Measurements from ENCODE around the gene ZGPAT. TPM values are rescaled to one million over a fixed set of nuclear protein-coding genes. Genes with fewer than 3 reads are reported as not detected.
"Not testable (repeated sequence)": the region's sequence is repeated elsewhere in the genome, so short reads cannot be mapped to it uniquely, and the experiment has no call there.

Gene ZGPAT
- total RNA-seq, 1 donor: 18.8 TPM

- H3K4me2 ChIP-seq (ENCODE audit: insufficient read depth, low read length): no peak overlapping the region
- no peak for DNase-seq (ENCODE audit: insufficient read length, low spot score, missing footprints)
- H3K36me3 ChIP-seq (ENCODE audit: insufficient read depth, low read length): peaks cover 42% of the 10 kb centered on the region
- H3K27me3 ChIP-seq (ENCODE audit: insufficient read depth, low read length): no peaks in the 10 kb centered on the region
- H3K27ac ChIP-seq (ENCODE audit: low read depth, low read length): no peak overlapping the region
- peaks cover 5% of the 10 kb centered on the region for H3K9me3 ChIP-seq (ENCODE audit: low read depth, low read length)
- H3K79me2 ChIP-seq (ENCODE audit: insufficient read depth, low read length): peaks cover 80% of the 10 kb centered on the region
- no peak overlapping the region for H3K4me3 ChIP-seq (ENCODE audit: insufficient read depth, low read length)
- H4K20me1 ChIP-seq (ENCODE audit: insufficient read depth, low read length): peaks cover 15% of the 10 kb centered on the region
- no peak for TF ChIP-seq CTCF (IDR thresholded peaks at IDR 0.05; ENCODE audit: extremely low read depth, low read depth, low read length)
- H2AFZ ChIP-seq (ENCODE audit: low read length): no peak overlapping the region
- no peaks in the 10 kb centered on the region for H3K4me1 ChIP-seq (ENCODE audit: insufficient read depth, low read length)
These were observed 11.2 kb downstream of the ZGPAT start for GRCh38 chr20:63718996-63719395.

DNA sequence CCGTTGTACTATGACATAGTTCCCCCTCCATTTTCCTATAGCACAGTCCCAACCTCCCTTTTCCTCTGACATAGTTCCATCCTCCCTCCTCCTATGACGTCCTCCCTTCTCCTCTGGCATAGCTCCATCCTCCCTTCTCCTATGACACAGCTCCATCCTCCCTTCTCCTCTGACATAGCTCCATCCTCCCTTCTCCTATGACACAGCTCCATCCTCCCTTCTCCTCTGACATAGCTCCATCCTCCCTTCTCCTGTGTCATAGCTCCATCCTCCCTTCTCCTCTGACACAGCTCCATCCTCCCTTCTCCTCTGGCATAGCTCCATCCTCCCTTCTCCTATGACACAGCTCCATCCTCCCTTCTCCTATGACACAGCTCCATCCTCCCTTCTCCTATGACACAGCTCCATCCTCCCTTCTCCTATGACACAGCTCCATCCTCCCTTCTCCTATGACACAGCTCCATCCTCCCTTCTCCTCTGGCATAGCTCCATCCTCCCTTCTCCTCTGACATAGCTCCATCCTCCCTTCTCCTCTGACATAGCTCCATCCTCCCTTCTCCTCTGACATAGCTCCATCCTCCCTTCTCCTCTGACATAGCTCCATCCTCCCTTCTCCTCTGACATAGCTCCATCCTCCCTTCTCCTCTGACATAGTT lies 15.3 kb downstream of the ZGPAT start:
- not testable (repeated sequence) for DNase-seq (ENCODE audit: insufficient read length, low spot score, missing footprints); H3K4me1 ChIP-seq (ENCODE audit: insufficient read depth, low read length)
- H3K79me2 ChIP-seq (ENCODE audit: insufficient read depth, low read length): peaks cover 64% of the 10 kb centered on the region

GRCh38 chr20:63730189-63730733 lies 22.4 kb downstream of the ZGPAT start:
- H3K36me3 ChIP-seq (ENCODE audit: insufficient read depth, low read length); H3K4me2 ChIP-seq (ENCODE audit: insufficient read depth, low read length); H3K9me3 ChIP-seq (ENCODE audit: low read depth, low read length); H3K27ac ChIP-seq (ENCODE audit: low read depth, low read length); H3K4me1 ChIP-seq (ENCODE audit: insufficient read depth, low read length); H3K4me3 ChIP-seq (ENCODE audit: insufficient read depth, low read length); H2AFZ ChIP-seq (ENCODE audit: low read length); H3K27me3 ChIP-seq (ENCODE audit: insufficient read depth, low read length); DNase-seq (ENCODE audit: insufficient read length, low spot score, missing footprints): not testable (repeated sequence)
- peaks cover 33% of the 10 kb centered on the region for H4K20me1 ChIP-seq (ENCODE audit: insufficient read depth, low read length)
- H3K79me2 ChIP-seq (ENCODE audit: insufficient read depth, low read length): peaks cover 64% of the 10 kb centered on the region

More for the DNA sequence above, 15.3 kb downstream of the ZGPAT start:
- H3K4me3 ChIP-seq (ENCODE audit: insufficient read depth, low read length); H3K27me3 ChIP-seq (ENCODE audit: insufficient read depth, low read length); H3K27ac ChIP-seq (ENCODE audit: low read depth, low read length); H2AFZ ChIP-seq (ENCODE audit: low read length); H3K9me3 ChIP-seq (ENCODE audit: low read depth, low read length); H3K4me2 ChIP-seq (ENCODE audit: insufficient read depth, low read length): not testable (repeated sequence)
- Histone ChIP-seq H4K20me1 (ENCODE audit: insufficient read depth, low read length) (peaks cover 12% of the 10 kb centered on the region), H3K36me3 (ENCODE audit: insufficient read depth, low read length) (peaks cover 23% of the 10 kb centered on the region)

DNA sequence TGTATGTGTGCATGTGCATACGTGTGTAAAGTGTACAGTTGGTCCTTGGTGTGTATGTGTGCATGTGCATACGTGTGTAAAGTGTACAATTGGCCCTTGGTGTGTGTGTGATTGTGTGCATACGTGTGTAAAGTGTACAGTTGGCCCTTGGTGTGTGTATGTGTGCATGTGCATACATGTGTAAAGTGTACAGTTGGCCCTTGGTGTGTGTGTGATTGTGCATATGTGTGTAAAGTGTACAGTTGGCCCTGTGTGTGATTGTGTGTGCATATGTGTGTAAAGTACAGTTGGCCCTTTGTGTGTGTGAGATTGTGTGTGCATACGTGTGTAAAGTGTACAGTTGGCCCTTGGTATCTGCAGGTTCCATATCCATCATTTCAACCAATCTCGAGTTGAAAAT lies 23.6 kb downstream of the ZGPAT start:
- peak; percentile 25 for DNase-seq (ENCODE audit: insufficient read length, low spot score, missing footprints)
- Histone ChIP-seq H3K4me1 (ENCODE audit: insufficient read depth, low read length) (no peaks in the 10 kb centered on the region), H3K36me3 (ENCODE audit: insufficient read depth, low read length) (peaks cover 8% of the 10 kb centered on the region), H4K20me1 (ENCODE audit: insufficient read depth, low read length) (peaks cover 33% of the 10 kb centered on the region), H3K9me3 (ENCODE audit: low read depth, low read length) (no peaks in the 10 kb centered on the region), H3K79me2 (ENCODE audit: insufficient read depth, low read length) (peaks cover 62% of the 10 kb centered on the region), H3K4me3 (ENCODE audit: insufficient read depth, low read length) (no peak overlapping the region), H2AFZ (ENCODE audit: low read length) (no peak overlapping the region), H3K27ac (ENCODE audit: low read depth, low read length) (no peak overlapping the region), H3K4me2 (ENCODE audit: insufficient read depth, low read length) (no peak overlapping the region), H3K27me3 (ENCODE audit: insufficient read depth, low read length) (no peaks in the 10 kb centered on the region)
- TF ChIP-seq CTCF (IDR thresholded peaks at IDR 0.05; ENCODE audit: extremely low read depth, low read depth, low read length): no peak

All from osteoblast (primary cell).